ENCODE results near the gene LMX1A.

LMX1A gene

GRCh38 chr1:165215676-165216075 lies 140.8 kb downstream of the LMX1A start:
- no peak for TF ChIP-seq EZH2phosphoT487 (IDR thresholded peaks at IDR 0.05; ENCODE audit: borderline replicate concordance)
- no peak for TF ChIP-seq CTCF (conservative IDR thresholded peaks at IDR 0.05; ENCODE audit: low read length)
- Histone ChIP-seq H3K79me2 (ENCODE audit: insufficient read depth, low read length) (no peaks in the 10 kb centered on the region), H3K9ac (ENCODE audit: low read depth, low read length, poor library complexity, severe bottlenecking) (no peak overlapping the region), H3K27me3 (ENCODE audit: insufficient read depth, low read length, poor library complexity, severe bottlenecking) (no peaks in the 10 kb centered on the region), H2AFZ (ENCODE audit: low read length) (no peak overlapping the region), H3F3A (ENCODE audit: low read depth) (no peaks in the 10 kb centered on the region), H3K36me3 (ENCODE audit: insufficient read depth, low read length) (no peaks in the 10 kb centered on the region), H4K20me1 (ENCODE audit: insufficient read depth, low read length, poor library complexity, severe bottlenecking) (no peaks in the 10 kb centered on the region), H3K9me2 (replicated peaks; ENCODE audit: low read depth, low read length) (no peaks in the 10 kb centered on the region), H3K4me1 (ENCODE audit: insufficient read depth, low read length, poor library complexity, severe bottlenecking) (no peaks in the 10 kb centered on the region), H3K9me3 (ENCODE audit: insufficient read depth, low read depth, low read length) (no peaks in the 10 kb centered on the region), H3K4me3 (ENCODE audit: low read length, poor library complexity, severe bottlenecking) (no peak overlapping the region), H3K4me2 (ENCODE audit: low read depth, low read length, poor library complexity, severe bottlenecking) (no peak overlapping the region)

- Histone ChIP-seq H3F3A (ENCODE audit: low read depth) (no peaks in the 10 kb centered on the region), H3K4me2 (ENCODE audit: low read depth, low read length, poor library complexity, severe bottlenecking) (no peak overlapping the region), H3K9ac (ENCODE audit: low read depth, low read length, poor library complexity, severe bottlenecking) (no peak overlapping the region), H3K79me2 (ENCODE audit: insufficient read depth, low read length) (no peaks in the 10 kb centered on the region), H3K27me3 (ENCODE audit: insufficient read depth, low read length, poor library complexity, severe bottlenecking) (no peaks in the 10 kb centered on the region), H3K4me1 (ENCODE audit: insufficient read depth, low read length, poor library complexity, severe bottlenecking) (no peaks in the 10 kb centered on the region), H3K9me2 (replicated peaks; ENCODE audit: low read depth, low read length) (no peaks in the 10 kb centered on the region), H4K20me1 (ENCODE audit: insufficient read depth, low read length, poor library complexity, severe bottlenecking) (no peaks in the 10 kb centered on the region), H3K9me3 (ENCODE audit: insufficient read depth, low read depth, low read length) (no peaks in the 10 kb centered on the region), H3K36me3 (ENCODE audit: insufficient read depth, low read length) (no peaks in the 10 kb centered on the region), H3K4me3 (ENCODE audit: low read length, poor library complexity, severe bottlenecking) (no peak overlapping the region), H2AFZ (ENCODE audit: low read length) (no peak overlapping the region)
- TF ChIP-seq CTCF (conservative IDR thresholded peaks at IDR 0.05; ENCODE audit: low read length) (no peak), EZH2phosphoT487 (IDR thresholded peaks at IDR 0.05; ENCODE audit: borderline replicate concordance) (no peak)
Measured at GRCh38 chr1:165212229-165212628, 144.3 kb downstream of the LMX1A start.

- no peaks in the 10 kb centered on the region for H3K9me2 ChIP-seq (replicated peaks; ENCODE audit: low read depth, low read length)
- no peak overlapping the region for H3K4me3 ChIP-seq (ENCODE audit: low read length, poor library complexity, severe bottlenecking)
- H2AFZ ChIP-seq (ENCODE audit: low read length): no peak overlapping the region
Measured at GRCh38 chr1:165207853-165208515, 148.5 kb downstream of the LMX1A start.

More at GRCh38 chr1:165207853-165208515, 148.5 kb downstream of the LMX1A start:
- H4K20me1 ChIP-seq (ENCODE audit: insufficient read depth, low read length, poor library complexity, severe bottlenecking): no peaks in the 10 kb centered on the region
- no peaks in the 10 kb centered on the region for H3K36me3 ChIP-seq (ENCODE audit: insufficient read depth, low read length)
- no peaks in the 10 kb centered on the region for H3K27me3 ChIP-seq (ENCODE audit: insufficient read depth, low read length, poor library complexity, severe bottlenecking)
- no peak overlapping the region for H3K9ac ChIP-seq (ENCODE audit: low read depth, low read length, poor library complexity, severe bottlenecking)
- H3K9me3 ChIP-seq (ENCODE audit: insufficient read depth, low read depth, low read length): no peaks in the 10 kb centered on the region
- no peaks in the 10 kb centered on the region for H3K4me1 ChIP-seq (ENCODE audit: insufficient read depth, low read length, poor library complexity, severe bottlenecking)
- H3F3A ChIP-seq (ENCODE audit: low read depth): no peaks in the 10 kb centered on the region
- no peak overlapping the region for H3K4me2 ChIP-seq (ENCODE audit: low read depth, low read length, poor library complexity, severe bottlenecking)
- TF ChIP-seq CTCF (conservative IDR thresholded peaks at IDR 0.05; ENCODE audit: low read length): no peak
- TF ChIP-seq EZH2phosphoT487 (IDR thresholded peaks at IDR 0.05; ENCODE audit: borderline replicate concordance): no peak
- H3K79me2 ChIP-seq (ENCODE audit: insufficient read depth, low read length): no peaks in the 10 kb centered on the region
